HG02763 (cell line): ENCODE results near the gene AKR1B1.

ENCODE experiments used
- ATAC-seq: cut with Tn5 transposase; IDR thresholded peaks from one replicate; pipeline ENCODE4 v1.9.1; 2021; ENCODE audit warnings: mild to moderate bottlenecking, moderate library complexity; ENCODE audit not compliant: unreplicated experiment

The AKR1B1 gene

DNA sequence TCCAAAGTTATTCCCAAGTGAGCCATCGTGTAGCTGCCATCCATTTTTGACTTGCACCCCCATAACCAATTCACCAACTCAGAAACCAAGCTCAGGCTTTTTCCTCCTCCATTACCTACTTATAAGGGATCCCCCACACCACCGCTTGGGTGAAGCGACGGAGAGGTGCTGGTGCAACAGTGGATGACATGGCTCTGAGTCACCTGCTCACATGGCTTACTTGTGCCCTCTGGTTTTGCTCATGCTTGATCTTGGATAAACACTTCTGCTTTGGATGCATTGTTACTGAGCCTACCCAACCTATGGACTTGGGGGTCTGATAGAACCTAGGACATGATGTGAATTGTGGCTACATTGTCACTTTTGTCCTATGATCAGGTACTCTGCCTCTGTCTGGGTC, 12.0 kb upstream of the AKR1B1 start:
- ATAC-seq: no peak

DNA sequence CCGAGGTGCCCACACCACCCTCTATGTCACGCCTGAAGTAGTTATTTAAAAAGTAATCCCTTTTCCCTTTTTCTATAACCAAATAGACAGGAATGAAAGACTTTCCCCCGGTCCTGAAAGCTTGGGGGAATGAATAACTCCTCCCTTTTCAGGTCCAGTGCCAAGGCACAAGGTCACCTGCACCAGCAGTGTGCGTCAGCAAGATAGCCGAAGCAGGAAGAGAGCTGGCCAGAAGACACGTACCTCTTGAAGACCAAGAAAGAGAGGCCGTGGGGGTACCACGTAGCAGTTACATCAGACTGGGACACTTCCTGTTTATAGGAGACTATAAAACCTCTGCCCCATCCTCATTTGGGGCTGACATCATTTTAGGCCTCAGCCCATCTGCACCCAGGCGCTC, 10.7 kb upstream of the AKR1B1 start:
- no peak for ATAC-seq

DNA sequence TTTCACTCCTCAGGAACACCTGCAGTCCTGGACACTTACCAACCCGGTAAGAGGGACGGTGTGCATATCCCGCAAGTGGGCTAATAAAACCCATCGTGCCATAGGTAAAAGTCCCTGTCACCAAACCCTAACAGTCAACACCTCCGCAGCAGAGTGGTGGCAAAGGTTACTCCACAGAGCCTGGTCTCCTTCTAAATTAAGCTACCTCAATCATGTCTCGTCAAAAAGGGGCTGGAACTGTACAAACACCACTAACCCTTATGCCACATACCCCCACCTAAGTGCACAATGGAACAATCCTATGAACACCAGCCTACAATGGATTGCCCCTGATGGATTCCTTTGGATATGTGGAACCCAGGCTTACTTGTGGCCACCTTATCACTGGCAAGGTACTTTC, 9.6 kb upstream of the AKR1B1 start:
- no peak for ATAC-seq

DNA sequence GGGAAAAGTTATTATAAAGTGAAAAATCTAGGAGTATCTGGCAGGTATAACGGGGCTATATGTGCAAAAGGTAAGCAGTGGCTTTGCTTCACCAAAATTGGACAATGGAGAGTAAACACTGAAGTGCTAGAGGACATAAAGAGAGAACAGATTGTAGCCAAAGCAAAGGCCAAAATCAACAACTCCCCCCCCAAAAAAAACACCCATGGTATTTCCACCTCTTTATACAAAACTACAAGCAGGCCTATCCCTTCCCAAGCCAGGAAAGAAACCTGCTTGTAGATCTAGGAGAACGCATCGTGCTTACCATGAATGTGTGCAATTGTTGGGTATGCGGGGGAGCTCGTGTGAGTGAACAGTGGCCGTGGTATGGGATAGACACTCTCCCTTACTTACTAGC, 9.2 kb upstream of the AKR1B1 start:
- no peak for ATAC-seq

DNA sequence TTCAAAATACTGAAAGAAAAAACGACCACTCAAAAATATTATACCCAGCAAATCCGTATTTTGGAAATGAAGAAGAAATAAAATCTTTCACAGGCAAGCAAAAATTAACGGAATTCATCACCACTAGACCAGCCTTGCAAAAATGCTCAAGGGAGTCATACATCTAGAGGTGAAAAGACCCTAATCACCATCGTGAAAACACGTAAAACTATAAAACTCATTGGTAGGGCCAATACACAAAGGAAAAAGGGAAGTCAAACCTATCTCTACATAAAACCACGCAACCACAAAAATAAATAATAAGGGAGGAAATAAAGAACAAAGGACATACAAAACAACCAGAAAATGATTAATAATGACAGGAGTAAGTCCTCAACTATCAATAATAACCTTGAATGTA, 6.6 kb upstream of the AKR1B1 start:
- no peak for ATAC-seq

DNA sequence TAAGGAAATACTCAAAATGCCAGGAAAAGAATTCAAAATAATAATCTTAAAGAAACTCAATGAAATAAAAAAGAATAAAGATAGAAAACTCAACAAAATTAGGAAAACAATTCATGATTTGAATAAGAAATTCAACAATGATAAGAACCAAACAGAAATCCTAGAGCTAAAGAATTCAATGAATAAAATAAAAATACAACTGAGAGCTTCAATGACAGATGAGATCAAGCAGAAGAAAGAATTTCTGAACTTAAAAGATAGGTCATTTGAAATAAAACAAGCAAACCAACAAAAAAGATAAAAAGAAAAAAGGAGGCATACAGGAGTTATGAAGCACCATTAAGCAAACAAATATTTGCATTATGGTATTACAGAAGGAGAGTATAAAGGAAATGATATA, 5.6 kb upstream of the AKR1B1 start:
- no peak for ATAC-seq

DNA sequence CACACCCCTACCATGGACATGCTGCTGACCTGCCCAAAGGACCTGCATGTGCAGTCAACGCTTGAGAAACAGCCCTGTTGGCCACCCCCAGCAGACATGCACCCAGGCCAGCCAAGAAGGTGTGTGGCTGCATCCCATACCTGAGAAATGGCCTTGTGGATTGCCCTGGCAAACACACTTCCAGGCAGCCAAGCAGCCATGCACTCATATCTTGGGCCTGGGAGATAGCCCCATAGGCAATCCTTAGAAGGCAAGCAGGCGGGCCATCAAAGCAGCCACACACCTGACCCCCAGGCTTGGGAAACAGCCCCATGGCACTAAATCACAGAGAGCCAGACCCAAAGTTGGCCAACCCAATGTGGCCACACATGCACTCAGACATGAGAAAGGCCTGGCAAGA, 4.9 kb upstream of the AKR1B1 start:
- ATAC-seq: no peak

DNA sequence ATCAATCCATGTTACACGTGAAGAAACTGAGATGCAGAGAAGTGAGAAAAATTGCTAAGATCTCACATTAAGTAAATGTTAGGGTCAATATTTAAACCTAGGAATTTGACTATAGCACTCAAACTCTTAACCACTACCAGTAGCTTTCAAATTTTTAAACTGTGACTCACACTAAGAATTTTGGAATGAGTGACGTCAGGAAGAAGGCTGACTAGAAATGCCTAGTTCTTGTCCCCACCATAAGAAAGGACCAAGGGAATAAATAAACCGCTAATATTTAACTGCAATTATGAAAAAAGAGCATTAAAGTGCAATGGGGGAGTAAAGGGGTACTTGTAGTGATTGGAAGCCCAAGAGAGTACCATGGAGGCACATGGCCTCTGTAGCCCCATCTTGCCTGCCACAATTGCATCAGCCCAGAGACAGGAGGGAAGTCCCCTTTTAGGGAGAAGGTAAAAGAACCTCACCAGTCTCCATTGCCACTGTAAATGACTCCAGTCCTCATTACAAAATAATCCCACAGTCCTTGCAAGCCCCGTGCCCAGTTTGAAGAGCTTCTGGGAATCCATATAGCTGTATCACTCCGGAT, 3.5 kb upstream of the AKR1B1 start:
- ATAC-seq: no peak

DNA sequence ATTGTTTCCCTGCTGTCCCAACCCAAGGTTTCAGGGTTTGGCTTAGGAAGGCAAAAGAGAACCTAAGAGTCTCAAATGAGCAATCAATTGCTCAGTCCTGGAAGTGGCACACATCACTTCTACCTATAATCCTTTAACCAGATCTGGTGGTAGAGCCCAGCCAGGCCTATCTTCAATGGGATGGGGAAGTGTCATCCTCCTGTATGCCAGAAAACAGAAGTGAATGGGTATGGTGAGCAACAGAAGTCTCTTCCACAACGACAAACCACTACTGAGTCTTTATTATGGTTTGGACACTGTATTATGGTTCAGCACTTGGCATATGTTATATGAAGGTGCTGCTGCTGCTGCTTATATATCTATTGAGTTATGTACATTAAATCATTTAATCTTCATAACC, 3.0 kb upstream of the AKR1B1 start:
- ATAC-seq: no peak

DNA sequence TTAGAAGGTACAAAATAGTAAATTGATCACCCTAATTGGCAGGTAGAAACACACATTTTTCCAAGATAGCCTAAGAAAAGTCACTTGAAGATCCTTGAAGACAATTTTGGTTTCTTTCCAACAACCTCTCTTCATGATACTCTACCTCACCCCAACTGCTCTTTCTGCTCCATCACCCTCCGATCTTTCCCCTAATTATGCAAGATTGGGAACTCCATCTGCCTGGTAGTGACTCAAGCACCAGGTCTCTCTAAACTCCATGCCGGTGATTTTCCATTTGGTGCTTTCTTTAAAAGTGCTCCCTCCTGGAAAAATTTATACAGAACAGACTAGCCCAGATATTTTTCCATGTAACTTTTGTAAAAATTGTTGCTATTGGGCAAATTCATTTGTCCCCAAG, 1.1 kb upstream of the AKR1B1 start:
- no peak for ATAC-seq

DNA sequence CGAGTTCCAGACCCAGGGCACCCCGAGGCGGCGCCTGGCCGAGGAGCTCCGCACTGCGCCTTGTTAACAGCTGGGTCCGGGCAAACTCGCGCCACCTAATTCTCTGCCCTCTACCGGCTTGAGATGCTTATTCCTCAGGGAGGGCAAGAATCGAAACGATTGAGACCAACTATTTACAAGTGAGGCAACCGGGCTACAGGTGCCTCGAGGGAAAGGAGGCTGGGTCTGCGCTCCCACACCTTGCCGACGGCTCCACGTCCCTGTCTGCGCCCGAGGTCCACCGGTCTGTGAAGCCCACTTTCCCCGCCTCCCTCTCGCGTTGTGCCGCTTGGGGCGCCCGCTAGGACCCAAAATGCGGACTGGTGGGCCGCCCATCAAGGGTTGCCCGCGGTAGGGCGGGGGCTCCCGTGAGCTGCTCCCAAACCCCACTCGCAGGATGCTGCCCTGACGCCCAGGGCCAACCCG, 527 bp downstream of the AKR1B1 start:
- ATAC-seq: peak; percentile 37

DNA sequence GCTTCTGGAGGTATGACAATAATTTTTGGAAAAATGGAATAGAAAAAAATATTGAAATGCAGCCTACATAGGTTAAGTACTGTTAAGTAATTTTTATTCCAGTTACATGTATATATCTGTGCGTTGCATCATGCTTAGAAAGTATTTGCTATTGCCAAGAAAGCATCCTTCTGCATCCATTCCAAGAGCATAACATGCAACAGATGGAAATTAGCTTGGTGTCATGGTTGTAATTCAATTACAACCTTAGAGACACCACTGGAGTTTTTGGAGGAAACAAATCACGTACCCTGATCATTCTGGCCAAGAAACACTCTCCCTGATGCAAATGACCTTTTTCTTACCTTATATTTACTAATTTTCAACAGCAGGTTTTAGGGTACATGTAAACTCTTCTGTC, 1.7 kb downstream of the AKR1B1 start:
- ATAC-seq: no peak

DNA sequence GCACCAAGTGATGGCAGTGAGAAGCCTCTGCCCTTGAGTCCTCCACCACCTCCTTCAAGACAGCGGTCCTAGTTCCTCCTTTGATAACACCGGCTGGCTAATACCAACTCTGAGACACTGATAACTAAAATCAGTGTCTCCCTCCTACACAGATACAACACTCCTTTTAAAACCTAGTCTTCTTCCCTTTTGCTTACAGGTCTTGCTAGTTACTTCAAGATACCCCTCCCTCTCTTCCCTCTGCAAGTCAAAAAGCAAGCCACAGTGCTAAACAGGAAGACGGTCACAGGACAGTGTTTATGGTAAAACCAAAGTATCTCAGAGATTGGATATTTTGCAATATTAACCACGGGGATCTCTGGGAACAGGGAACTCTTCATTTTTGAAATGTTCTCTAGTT, 4.6 kb downstream of the AKR1B1 start:
- no peak for ATAC-seq

DNA sequence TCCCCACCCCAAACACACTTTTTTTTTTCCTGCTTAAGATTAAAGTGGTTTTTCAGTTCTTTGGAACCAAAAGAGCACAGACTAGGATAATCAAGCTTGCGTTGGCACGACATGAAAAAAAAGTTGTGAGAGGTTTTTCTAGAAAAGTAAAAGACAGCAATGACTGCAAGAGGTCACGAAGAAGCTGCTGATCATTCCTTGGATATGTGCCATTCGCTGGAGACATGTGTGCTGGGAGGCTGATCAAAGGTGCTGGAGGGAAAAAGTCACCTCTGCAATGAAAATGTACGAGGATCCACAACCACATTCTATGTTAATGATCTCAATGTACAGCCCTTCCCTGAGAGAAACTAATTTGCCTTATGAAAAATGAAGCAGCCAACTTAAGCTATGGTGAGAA, 5.4 kb downstream of the AKR1B1 start:
- no peak for ATAC-seq

DNA sequence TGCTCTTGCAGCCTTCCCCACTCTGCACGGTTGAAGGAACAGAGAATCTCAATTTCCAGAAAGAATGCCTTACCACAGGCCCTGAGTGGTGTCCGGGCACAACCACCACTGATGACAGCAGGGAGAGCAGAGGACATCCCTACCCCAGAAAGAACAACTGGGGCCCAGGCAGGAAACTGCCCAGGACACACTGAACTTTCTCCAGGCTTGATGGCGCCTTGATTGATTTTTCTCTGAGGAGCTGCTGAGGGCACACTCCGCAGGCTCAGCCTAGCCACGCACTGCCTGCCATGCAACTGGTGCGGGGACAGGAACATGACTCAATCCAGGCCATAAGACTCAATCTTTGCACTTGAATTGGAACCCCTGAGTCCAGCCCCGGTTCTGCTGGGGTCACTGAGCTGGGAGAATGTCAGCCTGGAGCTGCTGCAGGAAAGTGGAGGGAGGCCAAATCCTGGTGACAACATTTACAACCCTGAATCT, 5.9 kb downstream of the AKR1B1 start:
- no peak for ATAC-seq

DNA sequence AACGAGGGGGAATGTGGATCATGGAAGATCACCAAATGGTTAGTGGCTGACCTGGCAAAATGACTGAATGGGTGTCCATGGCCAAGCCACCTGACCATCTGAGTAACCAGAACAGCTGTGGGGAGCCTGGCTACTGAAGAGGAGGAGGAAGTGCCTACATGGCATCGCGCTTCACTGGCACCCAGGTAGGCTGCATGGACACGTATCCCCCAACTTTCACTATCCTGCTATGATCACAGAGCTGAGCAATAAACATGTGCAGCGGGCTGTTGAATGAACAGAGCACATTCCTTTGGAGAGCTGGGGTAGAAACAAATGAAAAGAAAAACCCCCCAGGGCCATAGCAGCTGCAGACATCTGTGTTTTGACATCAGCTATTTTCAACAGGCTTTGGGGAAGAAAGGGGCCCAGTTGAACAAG, 6.5 kb downstream of the AKR1B1 start:
- no peak for ATAC-seq

DNA sequence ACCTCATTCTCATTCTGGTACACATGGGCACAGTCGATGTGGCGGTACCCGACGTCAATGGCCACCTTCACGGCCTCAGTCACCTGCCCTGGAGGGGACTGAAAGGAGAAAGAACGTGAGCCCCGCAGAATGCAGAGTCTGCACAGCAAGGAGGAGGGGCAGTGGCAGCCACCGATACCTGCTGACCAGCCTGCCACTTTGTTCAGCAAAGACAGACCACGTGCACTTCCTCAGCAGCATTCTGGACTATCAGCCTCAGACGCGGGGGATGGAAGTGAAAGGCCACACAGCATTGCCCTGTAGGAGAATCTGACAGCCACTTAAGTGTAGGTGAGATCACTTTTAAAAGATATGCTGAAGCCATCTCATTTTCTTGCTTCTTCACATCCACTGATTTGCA, 7.2 kb downstream of the AKR1B1 start:
- ATAC-seq: no peak

DNA sequence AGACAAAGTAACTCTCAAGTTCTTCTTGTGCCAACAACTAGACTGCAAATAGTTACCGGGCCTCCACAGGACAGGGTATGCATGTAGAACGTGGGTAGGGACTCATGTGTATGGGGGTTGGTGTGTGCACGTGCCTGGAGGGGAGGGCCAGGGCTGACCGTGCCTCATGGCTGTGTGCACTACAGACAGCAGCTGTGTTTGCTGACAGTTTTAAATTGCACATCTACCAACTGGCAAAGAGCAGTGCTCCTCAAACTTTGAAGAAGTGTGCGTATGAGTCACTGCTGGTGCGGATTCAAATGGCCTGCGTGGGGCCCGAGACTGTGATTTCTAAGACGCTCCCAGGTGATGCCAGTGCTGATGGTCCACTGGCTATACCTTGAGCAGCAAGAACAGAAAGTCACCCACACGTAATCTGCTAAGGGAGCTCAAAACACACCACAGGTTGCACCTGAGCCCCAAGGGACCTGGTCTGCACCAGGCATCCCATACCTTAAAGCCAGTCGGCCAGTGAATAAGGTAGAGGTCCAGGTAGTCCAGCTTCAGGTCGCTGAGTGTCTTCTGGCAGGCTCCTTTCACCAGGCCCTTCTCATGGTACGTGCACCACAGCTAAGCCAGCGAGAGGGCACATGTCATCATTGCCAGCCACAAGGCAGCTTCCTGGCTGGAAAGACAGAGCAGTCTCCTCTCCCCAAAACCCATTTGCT, 8.5 kb downstream of the AKR1B1 start:
- ATAC-seq: no peak

DNA sequence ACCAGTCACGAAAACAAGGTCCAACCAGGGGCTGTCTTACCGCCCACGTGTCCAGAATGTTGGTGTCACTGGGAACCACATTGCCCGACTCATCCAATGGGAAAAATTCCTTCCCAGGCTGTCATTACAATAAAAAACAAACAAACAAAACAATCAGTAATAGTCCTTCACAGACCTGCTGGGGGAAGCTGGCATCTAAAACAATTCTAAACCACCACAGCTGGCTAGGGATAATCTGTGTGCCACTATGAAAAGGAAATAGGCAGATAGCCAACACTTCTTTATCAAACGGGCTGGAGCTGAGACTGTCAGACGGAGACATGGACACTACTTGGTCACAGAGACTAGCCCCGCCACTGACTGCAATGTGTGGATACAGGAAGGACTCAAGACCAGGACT, 9.2 kb downstream of the AKR1B1 start:
- no peak for ATAC-seq

DNA sequence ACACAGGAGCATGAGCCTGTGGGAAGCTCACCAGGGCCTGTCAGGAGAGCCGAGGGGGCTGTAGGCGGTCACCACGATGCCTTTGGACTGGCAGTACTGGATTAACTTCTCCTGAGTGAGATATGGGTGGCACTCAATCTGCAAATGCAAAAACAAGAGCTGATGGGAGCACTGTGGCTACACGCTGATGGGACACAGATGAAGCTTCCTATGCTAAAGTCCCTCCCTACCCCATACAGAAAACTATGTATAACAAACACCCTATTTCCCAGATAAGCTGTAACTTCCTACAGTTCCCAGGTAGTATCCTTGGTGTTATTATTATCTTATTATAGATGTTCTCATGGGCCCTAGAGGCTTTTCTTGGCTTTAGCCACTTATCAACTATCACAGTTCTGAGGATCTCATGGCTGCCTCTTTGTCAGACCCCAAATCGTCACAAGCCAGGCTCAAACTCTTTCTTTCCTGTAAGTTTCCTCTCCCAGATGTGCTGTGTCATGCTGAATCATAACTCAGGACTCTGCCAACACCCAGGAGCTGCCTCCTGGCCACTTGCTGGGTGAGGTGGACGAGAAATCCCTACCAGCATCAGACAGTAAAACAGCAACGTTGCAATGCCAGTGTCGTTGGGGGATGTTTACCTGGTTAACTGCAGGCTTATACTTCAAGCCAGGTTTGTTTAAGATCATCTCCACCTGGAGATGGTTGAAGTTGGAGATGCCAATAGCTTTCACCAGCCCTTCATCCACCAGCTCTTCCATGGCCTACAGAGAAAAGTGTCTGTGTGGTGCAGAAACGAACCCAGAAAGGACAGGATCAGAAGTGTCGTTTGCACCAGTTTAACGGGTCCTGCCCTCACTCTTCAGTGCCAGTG, 10.3 kb downstream of the AKR1B1 start:
- no peak for ATAC-seq

DNA sequence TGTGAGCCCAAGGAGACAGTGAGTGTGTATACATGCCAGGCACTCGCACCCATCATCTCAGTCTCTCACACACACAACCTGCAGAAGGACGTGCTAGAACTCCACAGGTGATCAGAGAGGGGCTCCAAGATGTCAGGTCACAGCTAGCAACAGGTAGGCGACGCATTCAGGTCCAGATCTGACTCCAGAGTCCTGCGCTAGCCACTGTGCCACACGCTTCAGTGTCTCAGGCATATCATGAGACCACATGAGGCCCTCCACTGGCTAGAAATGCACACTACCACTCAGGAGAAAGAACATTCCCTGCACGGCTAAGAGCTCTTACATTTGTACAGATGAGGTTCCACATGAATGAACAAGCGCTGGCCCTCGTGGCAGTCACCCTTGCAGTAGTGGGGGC, 11.5 kb downstream of the AKR1B1 start:
- no peak for ATAC-seq

DNA sequence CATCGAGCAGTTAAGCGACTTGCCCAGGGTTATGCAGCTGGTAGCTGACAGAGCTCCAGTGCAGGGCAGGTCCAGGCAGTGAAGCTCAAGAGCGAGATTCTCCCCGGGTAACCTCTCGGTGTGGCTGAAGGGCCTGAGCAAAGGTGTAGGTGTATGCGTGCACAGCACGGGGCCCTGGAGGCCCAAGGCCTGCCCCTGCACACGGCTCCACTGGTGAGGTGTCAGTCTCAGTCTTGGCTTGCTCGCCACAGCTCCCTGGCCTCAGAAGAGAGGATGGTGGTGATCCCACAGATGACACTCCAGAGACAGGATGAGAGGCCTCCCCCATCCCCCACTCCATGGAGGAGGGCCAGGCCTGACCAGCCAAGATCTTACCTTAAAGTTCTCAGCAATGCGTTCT, 12.0 kb downstream of the AKR1B1 start:
- ATAC-seq: no peak
